RWPE1 (cell line): ENCODE results near the gene RBM20.

Source experiments
- CTCF ChIA-PET: fragments of 350-600 bp; sonication (Branson Sonifier 250); formaldehyde crosslinking; extraction: SDS; loops from one replicate; lab custom pipeline; 2021; lab: Yijun Ruan, JAX
- POLR2A ChIA-PET: fragments of 400-600 bp; formaldehyde crosslinking; extraction: SDS; loops from one replicate; lab custom pipeline; 2020; ENCODE audit warnings: antibody characterized with exemption; ENCODE audit not compliant: low non-redundant PET; lab: Yijun Ruan, JAX
- DNase-seq: peaks from one replicate; pipeline ENCODE4 v3.0.0; 2012; ENCODE audit warnings: low spot score
- H3K27ac ChIP-seq: fragments of 450-650 bp; 2 replicates; pipeline ENCODE4 v1.5.1; 2017
- TF ChIP-seq, protein P1 (sequence below): fragments of 450-650 bp; conservative IDR thresholded peaks from 2 replicates; pipeline ENCODE4 v1.5.1; 2017; ENCODE audit warnings: low read depth, mild to moderate bottlenecking

Gene RBM20

DNA sequence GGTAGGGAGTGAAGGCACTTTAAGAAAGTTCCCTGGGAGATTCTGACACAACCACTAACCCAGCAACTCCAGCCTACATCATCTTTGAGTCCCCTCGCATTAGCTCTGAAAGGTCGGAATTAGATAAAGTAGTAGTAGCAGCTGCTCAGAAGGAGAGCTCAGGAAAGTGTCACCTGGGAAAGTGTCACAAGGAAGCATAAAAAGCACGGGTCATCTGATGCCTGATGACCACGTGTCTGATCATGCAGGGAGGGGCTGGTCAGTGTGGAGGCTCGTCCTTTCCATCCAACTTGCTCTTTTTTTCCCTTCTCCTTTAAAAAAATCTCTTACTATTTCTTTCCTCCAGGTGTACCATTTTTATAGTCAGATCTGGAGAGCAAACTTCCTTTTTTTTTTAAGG is 180.5 kb downstream of the RBM20 start:
- H3K27ac ChIP-seq: no peak overlapping the region
- CTCF ChIA-PET: interaction anchor here (0.6 to 1.2 kb wide), 4 partner anchors 21 to 1108 kb away, joined by 3 to 5 read pairs (median 4); no protein-coding TSS in a partner anchor

DNA sequence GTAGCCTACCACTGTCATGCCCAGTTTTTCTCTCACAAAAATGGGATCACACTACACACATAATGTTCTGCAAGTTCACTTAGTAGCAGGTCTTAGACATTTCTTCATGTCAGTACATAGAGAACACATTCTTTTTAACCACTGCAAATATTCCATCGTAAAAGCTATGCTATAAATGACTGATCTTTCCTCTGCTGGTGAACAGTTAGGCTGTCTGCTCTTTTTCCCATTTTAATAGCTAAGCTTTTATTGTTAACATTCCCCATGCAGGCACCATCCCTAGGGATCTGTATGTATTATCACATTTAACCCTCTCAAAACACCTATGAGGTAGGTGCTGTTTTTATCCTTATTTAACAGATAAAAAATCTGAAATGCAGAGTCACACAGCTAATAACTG is 181.4 kb downstream of the RBM20 start:
- TF ChIP-seq, protein P1, sequence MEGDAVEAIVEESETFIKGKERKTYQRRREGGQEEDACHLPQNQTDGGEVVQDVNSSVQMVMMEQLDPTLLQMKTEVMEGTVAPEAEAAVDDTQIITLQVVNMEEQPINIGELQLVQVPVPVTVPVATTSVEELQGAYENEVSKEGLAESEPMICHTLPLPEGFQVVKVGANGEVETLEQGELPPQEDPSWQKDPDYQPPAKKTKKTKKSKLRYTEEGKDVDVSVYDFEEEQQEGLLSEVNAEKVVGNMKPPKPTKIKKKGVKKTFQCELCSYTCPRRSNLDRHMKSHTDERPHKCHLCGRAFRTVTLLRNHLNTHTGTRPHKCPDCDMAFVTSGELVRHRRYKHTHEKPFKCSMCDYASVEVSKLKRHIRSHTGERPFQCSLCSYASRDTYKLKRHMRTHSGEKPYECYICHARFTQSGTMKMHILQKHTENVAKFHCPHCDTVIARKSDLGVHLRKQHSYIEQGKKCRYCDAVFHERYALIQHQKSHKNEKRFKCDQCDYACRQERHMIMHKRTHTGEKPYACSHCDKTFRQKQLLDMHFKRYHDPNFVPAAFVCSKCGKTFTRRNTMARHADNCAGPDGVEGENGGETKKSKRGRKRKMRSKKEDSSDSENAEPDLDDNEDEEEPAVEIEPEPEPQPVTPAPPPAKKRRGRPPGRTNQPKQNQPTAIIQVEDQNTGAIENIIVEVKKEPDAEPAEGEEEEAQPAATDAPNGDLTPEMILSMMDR: no peak
- no peak overlapping the region for H3K27ac ChIP-seq
- POLR2A ChIA-PET: no interaction called here
- CTCF ChIA-PET: interaction anchor here (0.6 to 1.2 kb wide), 5 partner anchors 22 to 1108 kb away, joined by 3 to 5 read pairs (median 3); no protein-coding TSS in a partner anchor
- no peak for DNase-seq

More for the DNA sequence above, 180.5 kb downstream of the RBM20 start:
- POLR2A ChIA-PET: no interaction called here
- no peak for DNase-seq
- TF ChIP-seq, protein P1: no peak

DNA sequence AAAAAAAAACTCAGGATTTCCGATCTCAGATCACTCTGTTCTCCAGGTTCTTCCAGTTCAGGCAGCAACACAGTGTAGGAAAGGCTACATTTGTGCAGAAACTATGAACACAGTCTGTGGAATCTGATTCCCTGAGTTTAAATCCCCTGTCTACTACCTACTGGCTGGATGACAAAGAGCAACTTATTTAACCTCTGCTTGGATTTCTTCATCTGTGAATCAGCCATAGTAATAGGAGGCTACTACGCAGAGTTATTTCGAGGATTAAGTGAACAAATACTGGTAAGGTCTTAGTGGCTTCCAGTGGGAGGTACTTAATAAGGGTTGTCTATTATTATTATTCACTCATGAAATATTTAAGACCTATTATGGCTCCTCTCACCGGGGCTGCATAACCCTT is 183.3 kb downstream of the RBM20 start:
- POLR2A ChIA-PET: no interaction called here
- H3K27ac ChIP-seq: peak overlapping the region; percentile 79
- TF ChIP-seq, protein P1: no peak
- DNase-seq: peak; percentile 50
- CTCF ChIA-PET: no interaction called here

DNA sequence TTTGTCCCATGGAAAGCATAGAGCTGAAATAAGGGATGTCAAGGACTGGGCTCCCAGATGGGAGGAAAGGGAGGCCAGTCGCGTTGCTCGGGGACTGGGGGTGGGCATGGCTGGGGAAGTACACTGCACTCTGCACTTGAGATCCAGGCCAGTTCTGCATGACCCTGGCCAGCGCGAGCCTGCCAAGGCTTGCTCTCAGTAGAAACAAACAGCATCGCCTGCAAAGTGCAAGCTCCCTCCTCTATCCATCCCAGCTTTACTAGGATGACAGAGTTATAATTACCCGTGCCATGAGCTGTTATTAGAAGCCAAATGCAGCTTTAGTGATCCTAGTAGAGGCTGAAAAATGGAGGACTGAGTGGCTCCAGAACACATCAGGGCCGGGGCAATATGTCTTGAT is 183.7 kb downstream of the RBM20 start:
- H3K27ac ChIP-seq: peak overlapping the region; percentile 79
- TF ChIP-seq, protein P1: no peak
- no peak for DNase-seq
- CTCF ChIA-PET: interaction anchor here (0.7 kb wide), 1 partner anchor 174 kb away, joined by 3 read pairs; no protein-coding TSS in a partner anchor
- POLR2A ChIA-PET: no interaction called here

DNA sequence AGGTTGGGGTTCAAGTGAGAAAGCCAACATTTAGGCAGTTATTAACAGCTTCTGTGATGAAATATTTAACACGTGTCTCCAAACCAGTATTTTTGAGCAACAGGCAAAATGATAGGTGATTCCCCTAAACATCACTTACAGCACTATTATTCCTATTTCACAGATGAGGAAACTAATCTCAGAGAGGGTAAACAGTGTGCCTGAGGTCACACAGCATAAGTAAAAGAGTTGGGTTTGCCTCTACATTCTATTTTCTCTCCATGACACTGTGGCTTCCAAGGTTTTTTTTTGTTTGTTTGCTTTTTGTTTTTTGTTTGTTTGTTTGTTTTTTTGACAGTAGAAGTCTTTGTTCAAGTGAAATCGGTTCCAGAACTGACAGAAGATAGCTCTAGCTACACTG is 184.4 kb downstream of the RBM20 start:
- TF ChIP-seq, protein P1: no peak
- ChIA-PET POLR2A (no interaction called here), CTCF (interaction anchor here (0.7 kb wide), 1 partner anchor 174 kb away, joined by 3 read pairs; no protein-coding TSS in a partner anchor)
- DNase-seq: no peak
- peak overlapping the region; percentile 79 for H3K27ac ChIP-seq

DNA sequence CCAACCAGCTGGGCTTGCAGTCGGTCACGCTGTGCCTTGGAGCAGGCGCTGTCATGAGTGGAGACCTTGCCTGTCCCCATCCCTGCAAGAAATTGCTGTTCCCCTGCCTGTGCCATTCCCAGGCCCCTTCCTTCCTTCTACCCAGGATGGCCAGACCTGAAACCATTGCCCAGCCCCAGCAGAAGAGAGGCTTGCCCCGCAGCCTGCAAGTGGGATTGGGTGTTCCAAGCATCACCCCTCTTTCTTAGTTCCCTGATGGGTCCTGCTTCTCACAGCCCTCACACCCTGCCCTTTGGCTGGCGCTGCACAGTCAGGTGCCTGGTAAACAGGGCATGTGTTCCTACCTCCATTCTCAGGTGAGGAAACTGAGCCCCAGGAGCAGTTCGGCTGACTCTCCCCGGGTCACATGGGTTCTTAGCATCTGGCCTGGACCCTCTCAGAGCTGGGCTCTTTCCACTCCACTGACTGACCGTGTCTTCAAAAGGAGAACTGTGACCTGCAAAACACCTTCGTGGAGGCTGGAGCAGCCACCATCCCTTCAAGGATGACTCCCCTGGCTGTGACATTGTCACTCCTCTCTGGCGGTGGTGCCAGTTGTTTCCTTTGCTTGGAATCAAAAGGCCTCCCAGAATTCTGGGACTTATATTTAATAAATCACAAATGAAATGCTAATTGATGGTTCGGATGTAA is 185.7 kb downstream of the RBM20 start:
- POLR2A ChIA-PET: no interaction called here
- TF ChIP-seq, protein P1: no peak
- CTCF ChIA-PET: no interaction called here
- H3K27ac ChIP-seq: no peak overlapping the region
- DNase-seq: no peak
